Panc1 (cell line): ENCODE results near the gene SRSF7.

ENCODE experiments used
- CTCF ChIP-seq: fragments of 450-650 bp; IDR thresholded peaks from 2 replicates; pipeline ENCODE4 v1.5.1; 2017; ENCODE audit warnings: mild to moderate bottlenecking
- SIN3A ChIP-seq: IDR thresholded peaks from 2 replicates; pipeline ENCODE4 v1.6.1; 2012; ENCODE audit warnings: low read depth, mild to moderate bottlenecking, low read length, moderate library complexity, borderline replicate concordance; ENCODE audit not compliant: insufficient read depth

GRCh38 chr2:38763728-38764127, 12.6 kb upstream of the SRSF7 start:
- TF ChIP-seq CTCF (no peak), SIN3A (no peak)
